NCI-H146 (cell line): ENCODE measurements around the gene TMED5.

Experiments used
- DNase-seq: peaks from one replicate; lab custom pipeline; 2025; lab: John Stamatoyannopoulos, UW

TMED5 gene

DNA sequence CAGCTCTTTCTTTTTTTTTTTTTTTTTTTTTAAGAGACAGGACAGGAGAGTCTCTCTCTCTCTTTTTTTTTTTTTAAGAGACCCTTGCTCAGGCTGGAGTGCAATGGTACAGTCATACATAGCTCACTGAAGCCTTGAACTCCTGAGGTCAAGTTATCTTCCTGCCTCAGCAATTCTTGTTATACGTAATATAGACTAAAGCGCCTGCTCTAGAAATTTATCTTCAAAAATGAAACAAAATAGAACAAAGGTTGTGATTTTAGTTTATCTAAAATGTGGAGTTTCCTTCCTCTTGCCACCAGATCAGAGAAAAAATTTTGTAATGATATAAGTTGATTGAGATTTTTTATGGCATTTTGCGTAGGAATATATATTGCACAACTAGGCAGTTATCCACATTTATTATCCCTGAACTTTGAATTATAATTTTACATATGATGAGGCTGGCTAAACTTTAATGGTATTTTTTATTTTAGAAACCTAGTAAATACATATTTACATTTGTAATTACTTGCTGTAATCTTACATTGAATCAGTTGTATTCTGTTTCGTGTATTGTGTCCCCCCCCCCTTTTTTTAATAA, 56.9 kb downstream of the TMED5 start:
- DNase-seq, result no peak

DNA sequence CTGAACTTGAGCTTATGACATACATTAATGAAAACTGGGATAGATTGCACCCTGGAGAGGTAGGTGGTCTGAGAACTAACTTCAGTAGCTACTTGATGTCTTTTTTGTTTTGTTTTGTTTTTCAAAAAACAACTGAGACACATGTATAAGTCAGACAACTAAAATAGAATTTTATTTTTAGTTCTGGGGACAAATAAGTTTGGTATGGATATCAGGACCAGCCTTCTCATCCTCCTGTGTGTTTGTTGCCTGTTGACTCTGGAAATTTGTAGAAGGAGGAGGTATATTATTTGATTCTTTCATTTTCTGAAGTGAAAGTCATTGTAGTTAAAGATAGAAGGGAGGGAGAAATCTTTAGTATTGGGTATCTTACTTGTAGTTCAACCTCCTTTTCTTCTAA, 59.6 kb downstream of the TMED5 start:
- DNase-seq, result no peak

DNA sequence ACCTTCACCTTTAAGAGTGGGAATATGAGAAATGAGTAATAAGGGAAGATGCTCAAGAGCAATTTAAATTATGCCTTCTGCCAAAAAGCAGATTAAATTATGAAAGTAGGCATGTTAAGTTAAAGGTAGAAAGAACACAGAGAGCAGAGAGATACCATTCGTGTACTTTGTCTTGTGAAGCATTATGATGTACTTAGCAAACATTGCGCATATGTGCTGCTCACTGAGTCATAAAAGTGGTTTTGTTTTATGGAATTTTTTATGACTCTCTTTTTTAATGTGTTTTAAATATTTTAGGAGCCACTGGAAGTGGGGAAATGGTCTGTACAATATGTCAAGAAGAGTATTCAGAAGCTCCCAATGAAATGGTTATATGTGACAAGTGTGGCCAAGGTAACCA, 65.8 kb downstream of the TMED5 start:
- no peak for DNase-seq

DNA sequence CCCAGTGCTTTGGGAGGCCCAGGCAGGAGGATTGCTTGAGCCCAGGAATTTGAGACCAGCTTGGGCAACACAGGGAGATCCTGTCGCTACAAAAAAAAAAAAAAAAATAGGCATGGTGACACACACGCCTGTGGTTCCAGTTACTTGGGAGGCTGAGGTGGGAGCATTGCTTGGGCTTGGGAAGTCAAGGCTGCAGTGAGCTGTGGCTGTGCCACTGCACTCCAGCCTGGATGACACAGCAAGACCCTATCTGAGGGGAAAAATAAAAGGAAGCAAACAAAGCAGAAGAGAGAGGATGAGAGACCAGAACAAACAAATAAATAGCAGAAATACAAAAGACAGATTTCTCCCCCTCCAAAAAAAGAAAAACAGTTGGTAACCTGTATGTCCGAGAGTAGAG, 67.1 kb downstream of the TMED5 start:
- no peak for DNase-seq

DNA sequence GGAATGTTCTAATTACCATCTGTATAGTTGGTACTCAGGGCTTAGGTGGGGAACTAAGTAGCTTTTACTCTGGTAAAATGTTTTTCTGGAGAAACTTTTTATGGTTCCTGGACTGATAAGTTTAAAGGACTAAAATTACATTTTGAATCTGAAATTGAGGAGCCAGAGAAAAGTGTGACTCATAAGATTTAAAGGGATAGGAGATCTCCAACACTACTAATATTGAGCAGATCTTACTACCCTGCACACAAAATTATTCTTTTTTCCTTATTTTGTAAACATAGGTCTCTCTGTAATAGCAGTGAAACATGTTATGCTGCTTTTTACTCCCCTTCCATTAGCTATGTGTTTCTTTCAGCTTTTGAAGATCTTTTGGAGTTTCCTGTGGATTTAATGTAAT, 68.7 kb downstream of the TMED5 start:
- DNase-seq, result no peak

DNA sequence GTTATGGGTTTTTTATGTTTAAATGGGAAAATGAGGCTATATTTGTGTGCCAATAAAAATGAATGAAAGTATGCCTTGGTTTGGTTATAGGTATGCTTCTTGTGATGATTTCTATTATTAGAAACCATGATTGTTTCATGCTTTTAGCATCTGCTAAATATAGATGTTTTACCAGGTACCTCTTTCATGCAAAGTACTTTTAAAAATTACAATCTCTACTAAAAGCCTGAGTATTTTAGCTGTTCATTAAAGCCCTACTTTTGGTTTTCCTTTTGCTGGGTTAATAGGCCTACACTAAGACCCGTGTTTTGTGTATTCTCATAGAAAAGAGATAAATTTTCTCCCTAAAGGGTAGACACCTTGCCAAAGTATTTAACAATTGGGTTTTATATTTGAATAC, 69.1 kb downstream of the TMED5 start:
- no peak for DNase-seq

DNA sequence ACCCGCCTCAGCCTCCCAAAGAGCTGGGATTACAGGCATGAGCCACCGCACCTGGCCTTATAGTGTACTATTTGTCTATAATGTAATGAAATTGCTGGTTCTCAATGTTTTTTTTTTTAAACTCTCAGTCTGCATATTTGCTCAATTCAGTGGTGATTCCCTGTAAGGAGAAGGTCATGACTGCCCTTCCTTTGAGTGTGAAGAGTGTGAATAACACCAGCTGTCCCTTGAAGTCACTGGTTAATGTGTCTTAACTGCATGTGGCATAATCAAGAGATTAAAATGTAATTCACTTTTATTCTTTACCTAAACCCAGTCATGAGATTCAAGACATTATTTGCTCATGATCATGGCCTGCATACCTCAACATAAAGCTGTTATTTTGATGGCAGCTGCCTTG, 70.6 kb downstream of the TMED5 start:
- DNase-seq, result peak; percentile 43

DNA sequence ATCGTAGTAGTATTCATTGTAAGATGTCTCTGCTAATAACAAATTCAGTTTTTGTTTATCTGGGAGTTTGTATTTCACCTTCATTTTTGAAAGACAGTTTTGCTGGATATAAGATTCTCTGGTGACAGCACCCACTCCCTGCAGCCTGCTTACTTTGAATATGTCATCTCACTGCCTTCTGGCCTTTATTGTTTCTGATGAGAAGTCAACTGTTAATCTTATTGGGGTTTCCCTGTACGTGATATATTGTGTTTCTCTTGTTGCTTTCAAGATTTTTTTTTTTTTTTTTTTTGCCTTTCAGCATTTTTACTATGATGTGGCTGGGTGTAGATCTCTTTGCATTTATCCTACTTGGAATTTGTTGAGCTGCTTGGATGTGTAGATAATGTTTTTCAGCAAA, 71.9 kb downstream of the TMED5 start:
- DNase-seq, result no peak

DNA sequence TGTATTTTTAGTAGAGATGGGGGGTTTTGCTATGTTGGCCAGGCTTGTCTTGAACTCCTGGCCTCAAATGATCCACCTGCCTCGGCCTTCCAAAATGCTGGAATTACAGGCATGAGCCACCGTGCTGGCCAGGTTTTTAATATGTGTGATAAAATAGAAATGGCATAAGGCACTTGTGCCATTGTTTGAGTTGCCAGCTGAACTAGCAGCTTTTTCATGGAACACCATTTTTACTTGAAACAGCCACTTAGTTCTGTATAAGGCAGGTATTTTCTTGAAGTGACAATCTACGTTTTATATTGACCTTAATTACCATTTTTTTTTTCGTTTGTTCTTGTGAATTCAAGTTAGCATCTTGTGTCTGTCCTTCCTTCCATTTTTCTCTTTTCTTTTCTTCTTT, 72.8 kb downstream of the TMED5 start:
- DNase-seq, result no peak

DNA sequence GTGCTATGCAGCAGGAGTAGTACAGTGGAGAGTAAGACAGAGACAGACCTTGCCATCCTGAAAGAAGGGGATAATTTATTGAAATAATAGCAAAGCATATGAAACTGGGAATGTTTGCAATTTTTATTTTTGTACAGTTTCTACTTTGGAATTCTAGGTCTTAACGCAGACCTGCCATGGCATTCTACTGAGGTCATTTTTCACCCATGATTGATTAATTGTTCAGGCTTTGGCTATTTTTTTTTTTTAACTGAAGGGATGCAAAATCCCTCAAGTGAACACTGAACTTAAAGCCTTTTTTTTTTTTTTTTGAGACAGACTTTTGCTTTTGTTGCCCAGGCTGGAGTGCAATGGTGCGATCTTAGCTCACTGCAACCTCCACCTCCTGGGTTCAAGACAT, 74.0 kb downstream of the TMED5 start:
- no peak for DNase-seq

DNA sequence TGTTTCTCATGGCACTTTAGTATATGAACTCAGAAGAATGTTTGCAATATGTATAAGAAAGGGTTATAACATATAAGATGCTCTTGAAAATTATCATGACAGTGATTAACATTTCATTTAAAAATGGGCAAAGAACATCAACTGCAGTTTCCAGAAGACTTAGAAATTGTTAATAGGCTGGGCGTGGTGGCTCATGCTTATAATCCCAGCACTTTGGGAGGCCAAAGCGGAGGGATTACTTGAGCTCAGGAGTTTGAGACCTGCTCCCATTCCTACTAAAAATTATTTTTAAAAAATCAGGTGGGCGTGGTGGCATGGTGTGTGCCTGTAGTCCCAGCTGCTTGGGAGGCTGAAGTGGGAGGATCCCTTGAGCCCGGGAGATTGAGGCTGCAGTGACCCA, 78.1 kb downstream of the TMED5 start:
- no peak for DNase-seq
